Hepatocyte (in vitro differentiated cells): ENCODE data around the gene HIRIP3. TPM values are rescaled to one million over a fixed set of nuclear protein-coding genes. Genes with fewer than 3 reads are reported as not detected.

Experiments
- DNase-seq: peaks from one replicate; pipeline ENCODE4 v3.0.0-alpha.2; 2016; ENCODE audit warnings: low spot score
- H2AFZ ChIP-seq: fragments of 200-600 bp; sonication (generic); 2 replicates; pipeline ENCODE4 v1.6.0; 2016; ENCODE audit warnings: antibody characterized with exemption, mild to moderate bottlenecking
- H3K27ac ChIP-seq: fragments of 200-600 bp; sonication (generic); 2 replicates; pipeline ENCODE4 v1.5.1; 2016; ENCODE audit warnings: mild to moderate bottlenecking
- H3K27me3 ChIP-seq: fragments of 200-600 bp; sonication (generic); 2 replicates; pipeline ENCODE4 v1.6.1; 2016
- H3K36me3 ChIP-seq: fragments of 200-600 bp; sonication (generic); replicated peaks from 2 replicates; pipeline ENCODE4 v1.5.1; 2016; ENCODE audit warnings: low read depth; ENCODE audit not compliant: insufficient read depth
- H3K4me1 ChIP-seq: fragments of 200-600 bp; sonication (generic); 2 replicates; pipeline ENCODE4 v1.5.1; 2016; ENCODE audit warnings: mild to moderate bottlenecking, moderate library complexity; ENCODE audit not compliant: insufficient read depth
- H3K4me2 ChIP-seq: fragments of 200-600 bp; sonication (generic); 2 replicates; pipeline ENCODE4 v1.6.0; 2016
- H3K4me3 ChIP-seq: fragments of 200-600 bp; sonication (generic); 2 replicates; pipeline ENCODE4 v1.5.1; 2016; ENCODE audit warnings: mild to moderate bottlenecking
- H3K79me2 ChIP-seq: fragments of 200-600 bp; sonication (generic); 2 replicates; pipeline ENCODE4 v1.6.0; 2017; ENCODE audit warnings: mild to moderate bottlenecking
- H3K9me2 ChIP-seq: fragments of 200-600 bp; sonication (generic); replicated peaks from 2 replicates; pipeline ENCODE4 v1.6.0; 2017; ENCODE audit warnings: mild to moderate bottlenecking; ENCODE audit not compliant: insufficient read depth
- H3K9me3 ChIP-seq: fragments of 200-600 bp; sonication (generic); 2 replicates; pipeline ENCODE4 v1.5.1; 2016; ENCODE audit warnings: low read depth, mild to moderate bottlenecking
- H4K20me1 ChIP-seq: fragments of 200-600 bp; sonication (generic); 2 replicates; pipeline ENCODE4 v1.6.0; 2016; ENCODE audit warnings: mild to moderate bottlenecking; ENCODE audit not compliant: insufficient read depth, poor library complexity, severe bottlenecking
- EZH2 ChIP-seq: fragments of 200-600 bp; sonication (generic); IDR thresholded peaks from 2 replicates; pipeline ENCODE4 v1.6.1; 2016; ENCODE audit warnings: antibody characterized with exemption, mild to moderate bottlenecking, borderline replicate concordance
- EZH2phosphoT487 ChIP-seq: fragments of 200-600 bp; sonication (generic); IDR thresholded peaks from one replicate; pipeline ENCODE4 v1.6.1; 2018; ENCODE audit warnings: antibody characterized with exemption, mild to moderate bottlenecking, low read depth, moderate library complexity; ENCODE audit not compliant: unreplicated experiment, severe bottlenecking
- WGBS: methylation state at CpG from one replicate; pipeline ENCODE4 v1.1.6; 2016; ENCODE audit warnings: low lambda C conversion rate; ENCODE audit errors: missing lambda C conversion rate; 5-methylcytosine and 5-hydroxymethylcytosine counted together
- polyA plus RNA-seq: library from polyadenylated mRNA; unstranded; fragments of >200 nt; fragmentation: Nextera tagmentation; extraction: Ambion mirVana; gene quantifications from 2 replicates; pipeline ENCODE4 v1.2.1, GENCODE V29; 2016
- total RNA-seq: library from RNA; depleted of rRNA; stranded (reverse); fragments of >200 nt; gene quantifications from 2 replicates; pipeline ENCODE4 v1.2.3, GENCODE V29; 2014
- TF ChIP-seq, protein P1 (sequence below): fragments of 200-600 bp; sonication (generic); IDR thresholded peaks from 2 replicates; pipeline ENCODE4 v1.5.1; 2016; ENCODE audit warnings: antibody characterized with exemption, mild to moderate bottlenecking; ENCODE audit not compliant: poor library complexity

The HIRIP3 gene
- total and polyA plus RNA-seq, 2 experiments from 2014 or later = 10.6 to 12.9 TPM

DNA sequence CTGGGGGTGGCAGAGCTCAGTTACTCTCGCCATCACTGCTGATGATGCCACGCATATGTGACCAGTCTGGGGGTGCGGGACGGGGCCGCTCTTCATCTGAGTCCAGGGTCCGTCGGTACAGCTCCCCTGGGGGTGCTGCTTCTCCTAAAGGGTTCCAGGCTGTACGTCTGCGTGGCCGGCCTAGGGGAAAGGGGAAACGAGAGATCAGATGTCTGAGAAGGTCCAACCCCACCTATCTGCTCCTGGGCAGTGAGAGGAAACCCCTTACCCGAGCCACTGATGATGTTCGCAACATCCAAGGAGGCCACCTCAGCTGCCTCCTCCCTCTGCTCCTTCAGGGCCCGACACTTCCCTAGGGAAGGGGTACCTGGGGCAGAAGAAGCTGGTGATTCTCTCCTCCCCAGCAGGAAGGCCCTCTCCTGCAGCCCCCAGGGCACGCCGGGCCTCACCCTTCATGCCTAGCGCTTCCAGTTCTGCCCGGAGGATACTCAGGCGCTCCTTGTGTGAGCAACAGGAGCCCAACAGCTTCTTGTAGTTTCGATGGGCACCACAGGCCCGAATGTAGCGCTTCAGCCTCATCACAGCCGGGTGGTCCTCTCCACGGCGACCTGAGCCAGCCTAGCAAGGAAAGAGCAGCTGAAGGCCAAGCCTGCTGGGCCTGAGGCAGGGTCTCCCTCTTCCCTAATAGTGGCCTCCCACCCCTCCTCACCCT, 2.1 kb downstream of the HIRIP3 start:
- H4K20me1 ChIP-seq = no peaks in the 10 kb centered on the region
- H3K4me3 ChIP-seq = no peak overlapping the region
- 97% methylated on average over 25 of the region's 25 CpGs for WGBS
- no peaks in the 10 kb centered on the region for H3K9me3 ChIP-seq
- no peaks in the 10 kb centered on the region for H3K36me3 ChIP-seq
- H2AFZ ChIP-seq = no peak overlapping the region
- no peak overlapping the region for H3K4me2 ChIP-seq
- no peak for DNase-seq
- H3K27ac ChIP-seq = no peak overlapping the region
- no peaks in the 10 kb centered on the region for H3K9me2 ChIP-seq
- TF ChIP-seq, protein P1, sequence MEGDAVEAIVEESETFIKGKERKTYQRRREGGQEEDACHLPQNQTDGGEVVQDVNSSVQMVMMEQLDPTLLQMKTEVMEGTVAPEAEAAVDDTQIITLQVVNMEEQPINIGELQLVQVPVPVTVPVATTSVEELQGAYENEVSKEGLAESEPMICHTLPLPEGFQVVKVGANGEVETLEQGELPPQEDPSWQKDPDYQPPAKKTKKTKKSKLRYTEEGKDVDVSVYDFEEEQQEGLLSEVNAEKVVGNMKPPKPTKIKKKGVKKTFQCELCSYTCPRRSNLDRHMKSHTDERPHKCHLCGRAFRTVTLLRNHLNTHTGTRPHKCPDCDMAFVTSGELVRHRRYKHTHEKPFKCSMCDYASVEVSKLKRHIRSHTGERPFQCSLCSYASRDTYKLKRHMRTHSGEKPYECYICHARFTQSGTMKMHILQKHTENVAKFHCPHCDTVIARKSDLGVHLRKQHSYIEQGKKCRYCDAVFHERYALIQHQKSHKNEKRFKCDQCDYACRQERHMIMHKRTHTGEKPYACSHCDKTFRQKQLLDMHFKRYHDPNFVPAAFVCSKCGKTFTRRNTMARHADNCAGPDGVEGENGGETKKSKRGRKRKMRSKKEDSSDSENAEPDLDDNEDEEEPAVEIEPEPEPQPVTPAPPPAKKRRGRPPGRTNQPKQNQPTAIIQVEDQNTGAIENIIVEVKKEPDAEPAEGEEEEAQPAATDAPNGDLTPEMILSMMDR = no peak
- TF ChIP-seq EZH2phosphoT487 (no peak), EZH2 (no peak)
- H3K79me2 ChIP-seq = peaks cover 10% of the 10 kb centered on the region
- peaks cover 15% of the 10 kb centered on the region for H3K4me1 ChIP-seq
- no peaks in the 10 kb centered on the region for H3K27me3 ChIP-seq

DNA sequence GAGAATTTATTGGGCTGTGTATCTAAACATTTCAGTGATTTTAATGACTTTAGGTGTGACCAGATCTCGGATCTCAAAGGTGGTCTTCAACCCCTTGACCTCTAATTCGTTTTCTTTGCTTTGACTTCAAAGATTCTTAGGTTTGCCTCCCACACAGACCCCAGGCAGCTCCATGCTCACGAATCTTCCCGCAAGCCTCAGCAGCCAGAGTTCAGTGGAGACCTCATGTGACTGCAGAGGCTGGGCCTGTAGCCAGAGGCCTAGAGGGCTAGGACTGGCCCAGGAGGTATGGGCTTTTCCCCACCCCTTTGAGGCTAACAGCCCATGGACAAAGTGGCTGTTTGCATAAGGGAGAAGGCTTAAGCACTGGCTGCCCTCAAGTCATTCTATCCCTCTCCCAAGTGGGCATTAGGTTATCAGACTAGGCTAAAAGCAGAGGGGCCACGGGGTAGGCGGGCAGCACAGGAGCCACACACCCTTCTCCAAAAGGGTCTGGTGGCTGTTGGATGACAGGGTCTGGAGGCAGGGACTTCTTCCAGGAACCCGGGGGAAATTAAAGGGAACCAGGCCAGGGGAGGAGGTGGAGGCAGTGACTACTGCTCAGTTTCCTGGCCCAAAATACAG, 3.0 kb downstream of the HIRIP3 start:
- no peak overlapping the region for H3K4me2 ChIP-seq
- H3K79me2 ChIP-seq = peaks cover 9% of the 10 kb centered on the region
- H2AFZ ChIP-seq = no peak overlapping the region
- no peaks in the 10 kb centered on the region for H4K20me1 ChIP-seq
- H3K4me1 ChIP-seq = peaks cover 15% of the 10 kb centered on the region
- 83% methylated on average over 7 of the region's 7 CpGs for whole genome bisulfite sequencing
- H3K27ac ChIP-seq = no peak overlapping the region
- H3K27me3 ChIP-seq = no peaks in the 10 kb centered on the region
- H3K9me3 ChIP-seq = no peaks in the 10 kb centered on the region
- no peaks in the 10 kb centered on the region for H3K36me3 ChIP-seq
- H3K4me3 ChIP-seq = no peak overlapping the region
- H3K9me2 ChIP-seq = no peaks in the 10 kb centered on the region
- DNase-seq = no peak
- TF ChIP-seq EZH2phosphoT487 = no peak
- TF ChIP-seq, protein P1 = no peak
- TF ChIP-seq EZH2 = no peak

DNA sequence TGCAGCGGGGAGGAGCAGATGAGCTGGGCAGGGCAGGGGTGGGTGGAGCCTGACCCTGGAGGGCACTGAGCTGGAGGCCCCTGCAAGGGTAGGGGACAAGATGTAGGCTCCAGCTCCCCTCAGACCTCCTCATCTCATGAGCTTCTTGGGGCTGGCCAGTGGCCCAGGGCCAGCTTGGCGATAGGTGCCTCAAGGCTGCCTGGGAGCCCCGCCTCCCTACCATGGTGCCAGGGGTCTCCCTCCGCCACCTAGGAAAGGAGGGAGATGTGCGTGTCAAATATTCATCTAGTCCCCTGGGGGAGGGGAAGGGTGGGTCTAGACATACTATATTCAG, 3.9 kb downstream of the HIRIP3 start:
- Histone ChIP-seq H4K20me1 (no peaks in the 10 kb centered on the region), H3K79me2 (no peaks in the 10 kb centered on the region), H3K4me1 (peaks cover 9% of the 10 kb centered on the region), H3K4me2 (no peak overlapping the region), H3K27ac (no peak overlapping the region), H3K4me3 (no peak overlapping the region), H3K9me2 (no peaks in the 10 kb centered on the region), H3K27me3 (no peaks in the 10 kb centered on the region), H3K36me3 (no peaks in the 10 kb centered on the region), H2AFZ (no peak overlapping the region), H3K9me3 (no peaks in the 10 kb centered on the region)
- TF ChIP-seq EZH2phosphoT487 (no peak), EZH2 (no peak)
- TF ChIP-seq, protein P1 = no peak
- 89% methylated on average over 5 of the region's 5 CpGs for WGBS
- DNase-seq = no peak
